Spleen (tissue), 7 donors: Measurements from ENCODE around the gene RBBP8NL.

Experiments
- CTCF ChIP-seq, 11 experiments: fragments of 200-600 bp in 7 of 11; fragments of 450-650 bp in 4 of 11; sonication (generic) in 4 of 11; IDR thresholded peaks in 8 of 11; conservative IDR thresholded peaks in 3 of 11; 1 replicate in 7 of 11; 2 replicates in 4 of 11; pipeline versions ENCODE4 v1.4.0 to v1.8.0; 2016 to 2021; ENCODE audit warnings: antibody characterized with exemption in 11 of 11, inconsistent platforms in 4 of 11, mild to moderate bottlenecking in 1 of 11
- POLR2A ChIP-seq, 3 donors: fragments of 450-650 bp; IDR thresholded peaks; one replicate each; pipeline ENCODE4 v1.5.1; 2017; ENCODE audit warnings: antibody characterized with exemption in 3 of 3, mild to moderate bottlenecking in 1 of 3
- POLR2AphosphoS5 ChIP-seq, 3 donors: sonication (generic); formaldehyde crosslinking; IDR thresholded peaks; one replicate each; pipeline ENCODE4 v1.5.1; 2017; ENCODE audit warnings: antibody characterized with exemption in 3 of 3
- donor health status: DM: no; HTN: no; CAD: no; lungs with moderate emphysema.
- donor health status: DM: no; HTN: no; CAD: no.
- donor health status: DM: no; HTN: no; CAD: no.

GRCh38 chr20:62374331-62375152 is 52.8 kb downstream of the RBBP8NL start:
- TF ChIP-seq CTCF (IDR thresholded peaks at IDR 0.05 in 8 of 11, conservative IDR thresholded peaks at IDR 0.05 in 3 of 11) (no peak), POLR2A (IDR thresholded peaks at IDR 0.05) (no peak), POLR2AphosphoS5 (IDR thresholded peaks at IDR 0.05) (no peak)
